HepG2 (cell line): ENCODE results near the gene CD164L2. TPM values are rescaled to one million over a fixed set of nuclear protein-coding genes. Genes with fewer than 3 reads are reported as not detected.
A peak's percentile ranks its signal among the peaks of the same experiment; 100 is the strongest.

Experiments used
- ATAC-seq: fragments of 200-7000 bp; cut with Tn5 transposase; 3 replicates; pipeline ENCODE4 v1.9.1; 2020; ENCODE audit warnings: mild to moderate bottlenecking, moderate library complexity
- BruUV-seq: library from RNA; stranded (reverse); fragments of 400-500 nt; replicated peaks from 2 replicates; lab custom pipeline; 2021; lab: Mats Ljungman, UMichigan
- CTCF ChIA-PET: fragments of 300-600 bp; formaldehyde crosslinking; extraction: SDS; loops from one replicate; lab custom pipeline; 2021; ENCODE audit warnings: low total read pairs, inconsistent platforms, low intra/inter-chr PET ratio; lab: Yijun Ruan, JAX
- POLR2A ChIA-PET: fragments of 350-600 bp; sonication (Branson Sonifier 250); formaldehyde crosslinking; loops from one replicate; lab custom pipeline; 2020; ENCODE audit warnings: antibody characterized with exemption, inconsistent platforms; lab: Yijun Ruan, JAX
- DNase-seq: peaks from one replicate; pipeline ENCODE4 v3.0.0-alpha.2; 2015; ENCODE audit warnings: low spot score
- FAIRE-seq: peaks from 3 replicates; lab custom pipeline; 2011; peaks lifted over from hg19 to GRCh38; lab: Jason Lieb, UNC
- H2AFZ ChIP-seq: one replicate; pipeline ENCODE4 v1.6.1; 2011; ENCODE audit warnings: low read length, inconsistent platforms
- H3K27ac ChIP-seq: fragments of 300-600 bp; 3 replicates; pipeline ENCODE4 v1.8.0; 2011; ENCODE audit warnings: mixed run types, mild to moderate bottlenecking, mixed read lengths, low read length, inconsistent platforms; ENCODE audit not compliant: insufficient read depth; ENCODE audit errors: extremely low read length
- H3K27me3 ChIP-seq, 2 experiments: fragments of 200-600 bp in 1 of 2; 2 replicates in 1 of 2; 3 replicates in 1 of 2; pipeline versions ENCODE4 v1.6.0 to v1.8.0; 2011; ENCODE audit warnings: low read length in 2 of 2, mild to moderate bottlenecking in 2 of 2, moderate library complexity in 2 of 2, inconsistent platforms in 1 of 2; ENCODE audit not compliant: insufficient read depth in 2 of 2, control insufficient read depth in 1 of 2
- H3K36me3 ChIP-seq, 2 experiments: fragments of 200-600 bp in 1 of 2; replicated peaks in 1 of 2; 2 replicates in 1 of 2; 3 replicates in 1 of 2; pipeline versions ENCODE4 v1.5.1 to v1.8.0; 2011; ENCODE audit warnings: low read length in 2 of 2, inconsistent platforms in 1 of 2; ENCODE audit not compliant: insufficient read depth in 2 of 2, control insufficient read depth in 1 of 2
- H3K4me1 ChIP-seq: 2 replicates; pipeline ENCODE4 v1.5.1; 2012; ENCODE audit warnings: low read length, inconsistent platforms; ENCODE audit not compliant: insufficient read depth
- H3K4me2 ChIP-seq: 2 replicates; pipeline ENCODE4 v1.6.0; 2011; ENCODE audit warnings: low read depth, low read length, inconsistent platforms
- H3K4me3 ChIP-seq, 3 experiments: fragments of 200-600 bp in 1 of 3; sonication (generic), shearing (Covaris generic) in 1 of 3; replicated peaks in 1 of 3; 2 replicates each; pipeline ENCODE4 v1.5.1; 2011 to 2016; ENCODE audit warnings: low read length in 3 of 3, inconsistent platforms in 2 of 3, low read depth in 2 of 3, mild to moderate bottlenecking in 2 of 3, control low read depth in 1 of 3, mixed read lengths in 1 of 3; ENCODE audit not compliant: insufficient read depth in 1 of 3
- H3K79me2 ChIP-seq: one replicate; pipeline ENCODE4 v1.6.1; 2011; ENCODE audit warnings: low read length, inconsistent platforms; ENCODE audit not compliant: insufficient read depth
- H3K9ac ChIP-seq: 2 replicates; pipeline ENCODE4 v1.6.0; 2011; ENCODE audit warnings: mild to moderate bottlenecking, low read depth, low read length, inconsistent platforms; ENCODE audit not compliant: insufficient read depth
- H3K9me3 ChIP-seq: 2 replicates; pipeline ENCODE4 v1.5.1; 2012; ENCODE audit warnings: mild to moderate bottlenecking, low read length
- H4K20me1 ChIP-seq: 2 replicates; pipeline ENCODE4 v1.6.0; 2011; ENCODE audit warnings: inconsistent platforms, mild to moderate bottlenecking, low read length, moderate library complexity; ENCODE audit not compliant: insufficient read depth
- SMARCE1 ChIP-seq: fragments of 450-650 bp; IDR thresholded peaks from 2 replicates; pipeline ENCODE4 v1.6.1; 2017; ENCODE audit warnings: borderline replicate concordance
- THAP11 ChIP-seq: IDR thresholded peaks from 2 replicates; pipeline ENCODE4 v1.6.1; 2016; ENCODE audit warnings: missing biosample characterization, missing genetic modification reagents
- TMF1 ChIP-seq: sonication (generic); formaldehyde crosslinking; IDR thresholded peaks from 2 replicates; pipeline ENCODE4 v1.8.1; 2022; ENCODE audit warnings: low read depth, missing genetic modification reagents
- ZNF160 ChIP-seq: sonication (generic); formaldehyde crosslinking; IDR thresholded peaks from 2 replicates; pipeline ENCODE4 v1.8.0; 2022; ENCODE audit warnings: mild to moderate bottlenecking, inconsistent platforms, missing genetic modification reagents
- ZNF619 ChIP-seq: sonication (generic); formaldehyde crosslinking; IDR thresholded peaks from 2 replicates; pipeline ENCODE4 v1.4.0; 2020; ENCODE audit warnings: mild to moderate bottlenecking, missing genetic modification reagents
- ZNF629 ChIP-seq: sonication (generic); formaldehyde crosslinking; conservative IDR thresholded peaks from 2 replicates; pipeline ENCODE4 v1.5.0; 2020; ENCODE audit warnings: missing genetic modification reagents
- WGBS: methylation state at CpG from one replicate; pipeline ENCODE4 v1.1.6; 2017; ENCODE audit warnings: low lambda C conversion rate; 5-methylcytosine and 5-hydroxymethylcytosine counted together
- in situ Hi-C: cut with HindIII; loops from 2 replicates; pipeline ENCODE4 v1.10.0; 2017; ENCODE audit warnings: low pct_unique_long_range_greater_than_20kb; ENCODE audit not compliant: extremely low pct_ligation_motif_present
- intact Hi-C: fragments of 100-400 bp; cut with micrococcal nuclease; formaldehyde crosslinking; loops from one replicate; pipeline ENCODE4 v1.10.0; 2022; ENCODE audit not compliant: unreplicated experiment
- polyA plus RNA-seq, 8 experiments: library from polyadenylated mRNA; depleted of rRNA in 3 of 8; stranded (reverse) in 7 of 8; unstranded in 1 of 8; fragments of >200 nt; fragmentation: Illumina TruSeq in 4 of 8; extraction: Trizol in 4 of 8; gene quantifications; 2 replicates each; pipeline versions ENCODE4 v1.2.1 to v1.2.3, GENCODE V29; 2011 to 2016; ENCODE audit warnings: low read depth in 4 of 8, missing spikeins in 1 of 8, mixed read lengths in 1 of 8; ENCODE audit not compliant: insufficient read depth in 1 of 8
- total RNA-seq, 5 experiments: library from RNA; depleted of rRNA; stranded (reverse); fragments of >200 nt; fragmentation: Illumina TruSeq; extraction: Trizol; gene quantifications; 2 replicates each; pipeline ENCODE4 v1.2.3, GENCODE V29; 2016; ENCODE audit warnings: low read depth in 1 of 5

Gene CD164L2
- total and polyA plus RNA-seq, 2 of the 13 experiments (the other 11 are each of a cell fraction or from before 2014, with no cell fraction given): not detected

GRCh38 chr1:27356277-27356618 lies 26.9 kb downstream of the CD164L2 start:
- in situ Hi-C loops (loop anchor here (5.0 kb wide), 1 partner anchor 36 kb away; the partner anchor contains the start of gene GPR3), intact Hi-C loops (no loop called here)
- ATAC-seq (no peak), DNase-seq (no peak), FAIRE-seq (no peak)
- no peak overlapping the region for H3K4me2 ChIP-seq
- 0 out of 5 replicates have a peak, but pooled peaks cover 0 to 2% of the 10 kb centered on the region in 2 experiments for H3K36me3 ChIP-seq
- no peak overlapping the region for H3K4me3 ChIP-seq
- H4K20me1 ChIP-seq: no peaks in the 10 kb centered on the region
- WGBS: 100% methylated on average over 9 of the region's 13 CpGs
- BruUV-seq: no TSS peak
- H2AFZ ChIP-seq: no peak overlapping the region
- no peaks in the 10 kb centered on the region for H3K27me3 ChIP-seq
- H3K79me2 ChIP-seq: no peaks in the 10 kb centered on the region
- ChIA-PET CTCF (no interaction called here), POLR2A (no interaction called here)
- no peaks in the 10 kb centered on the region for H3K9me3 ChIP-seq
- H3K4me1 ChIP-seq: peaks cover 18% of the 10 kb centered on the region
- TF ChIP-seq ZNF619 (CRISPR knock-in tag) (no peak), SMARCE1 (no peak), ZNF160 (CRISPR knock-in tag) (no peak)
- H3K9ac ChIP-seq: no peak overlapping the region
- H3K27ac ChIP-seq: no peak overlapping the region

- H4K20me1 ChIP-seq: no peaks in the 10 kb centered on the region
- H3K4me2 ChIP-seq: no peak overlapping the region
- H3K4me1 ChIP-seq: peaks cover 24% of the 10 kb centered on the region
- H3K27me3 ChIP-seq: no peaks in the 10 kb centered on the region
- TF ChIP-seq TMF1 (no peak), THAP11 (CRISPR knock-in tag) (no peak), ZNF629 (CRISPR knock-in tag) (peak; percentile 80)
- ATAC-seq: no peak
- no peak overlapping the region for H3K9ac ChIP-seq
- 0 out of 5 replicates have a peak, but pooled peaks cover 0 to 2% of the 10 kb centered on the region in 2 experiments for H3K36me3 ChIP-seq
- in situ Hi-C loops (loop anchor here (5.0 kb wide), 1 partner anchor 37 kb away; the partner anchor contains the start of gene GPR3), intact Hi-C loops (no loop called here)
- no TSS peak for BruUV-seq
- POLR2A ChIA-PET: interaction anchor here (1.0 kb wide), 1 partner anchor 12 kb away, joined by 3 read pairs; no protein-coding TSS in a partner anchor
- WGBS: 87% methylated on average over 5 of the region's 5 CpGs
- FAIRE-seq: no peak
- DNase-seq: no peak
- no peaks in the 10 kb centered on the region for H3K79me2 ChIP-seq
- no peak overlapping the region for H3K4me3 ChIP-seq
- H2AFZ ChIP-seq: no peak overlapping the region
- no peak overlapping the region for H3K27ac ChIP-seq
- CTCF ChIA-PET: no interaction called here
- H3K9me3 ChIP-seq: no peaks in the 10 kb centered on the region
Observed at GRCh38 chr1:27355683-27356082, 27.4 kb downstream of the CD164L2 start.
